Lower lobe of right lung (tissue), 2 donors: ENCODE data around the gene VASH2. TPM values are rescaled to one million over a fixed set of nuclear protein-coding genes. Genes with fewer than 3 reads are reported as not detected.
"Not testable (repeated sequence)": the region's sequence is repeated elsewhere in the genome, so short reads cannot be mapped to it uniquely, and the experiment has no call there.

Source experiments
- ATAC-seq, 2 donors: fragments of 200-7000 bp; cut with Tn5 transposase; one replicate each; pipeline ENCODE4 v1.9.1; 2020 to 2022; ENCODE audit warnings: mild to moderate bottlenecking in 2 of 2, moderate library complexity in 2 of 2
- DNase-seq: peaks from one replicate; pipeline ENCODE4 v3.0.0-alpha.2; 2020
- H3K27ac ChIP-seq: fragments of 200-600 bp; one replicate; pipeline ENCODE4 v1.8.0; 2022
- H3K27me3 ChIP-seq: fragments of 200-600 bp; one replicate; pipeline ENCODE4 v1.8.0; 2022; ENCODE audit warnings: low read depth
- H3K36me3 ChIP-seq: fragments of 200-600 bp; one replicate; pipeline ENCODE4 v1.8.0; 2022; ENCODE audit warnings: mild to moderate bottlenecking
- H3K4me1 ChIP-seq: fragments of 200-600 bp; one replicate; pipeline ENCODE4 v1.8.0; 2022
- H3K4me3 ChIP-seq: fragments of 200-600 bp; one replicate; pipeline ENCODE4 v1.8.0; 2022; ENCODE audit warnings: mild to moderate bottlenecking
- H3K9me3 ChIP-seq: fragments of 200-600 bp; one replicate; pipeline ENCODE4 v1.8.0; 2022
- intact Hi-C: fragments of 100-400 bp; cut with DNase I; formaldehyde crosslinking; loops from one replicate; pipeline ENCODE4 v1.11.0; 2022
- total RNA-seq: library from RNA; stranded (reverse); fragmentation: NEBNext Ultra II Directional; extraction: Animal tissue kit (Norgen Biotek cat#: 25700); gene quantifications from one replicate; pipeline ENCODE4 v1.2.1, GENCODE V29; 2021
- TF ChIP-seq, protein P1 (sequence below): fragments of 200-600 bp; IDR thresholded peaks from one replicate; pipeline ENCODE4 v1.8.0; 2022; ENCODE audit warnings: antibody characterized with exemption, mild to moderate bottlenecking
- donor health status: DM: no; HTN: yes; CAD: no; lungs with severe emphysema.

Gene VASH2
- total RNA-seq, 1 donor from 2014 or later, result 1.6 TPM

DNA sequence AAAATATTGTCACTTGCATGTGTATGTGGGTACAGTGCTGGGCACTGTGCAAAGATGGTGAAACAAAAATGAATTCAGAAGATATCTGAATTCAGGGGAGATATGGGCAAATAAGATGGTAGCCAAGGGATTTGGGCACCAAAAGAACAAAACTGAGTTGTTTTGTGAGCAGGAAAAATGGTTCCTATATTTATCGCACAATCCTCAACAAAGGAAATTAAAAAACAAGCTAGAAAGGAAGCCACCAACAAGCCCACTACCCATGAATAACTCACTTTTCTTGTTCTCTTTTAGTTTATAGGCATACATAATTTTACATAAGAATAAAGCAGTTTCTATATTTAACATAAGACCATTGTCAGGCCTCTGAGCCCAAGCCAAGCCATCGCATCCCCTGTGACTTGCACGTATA lies 40.7 kb upstream of the VASH2 start:
- DNase-seq (no peak), ATAC-seq (no peak)
- Histone ChIP-seq H3K27me3 (no peaks in the 10 kb centered on the region), H3K27ac (no peak overlapping the region), H3K36me3 (no peaks in the 10 kb centered on the region), H3K9me3 (no peaks in the 10 kb centered on the region), H3K4me1 (no peaks in the 10 kb centered on the region), H3K4me3 (no peak overlapping the region)
- TF ChIP-seq, protein P1, sequence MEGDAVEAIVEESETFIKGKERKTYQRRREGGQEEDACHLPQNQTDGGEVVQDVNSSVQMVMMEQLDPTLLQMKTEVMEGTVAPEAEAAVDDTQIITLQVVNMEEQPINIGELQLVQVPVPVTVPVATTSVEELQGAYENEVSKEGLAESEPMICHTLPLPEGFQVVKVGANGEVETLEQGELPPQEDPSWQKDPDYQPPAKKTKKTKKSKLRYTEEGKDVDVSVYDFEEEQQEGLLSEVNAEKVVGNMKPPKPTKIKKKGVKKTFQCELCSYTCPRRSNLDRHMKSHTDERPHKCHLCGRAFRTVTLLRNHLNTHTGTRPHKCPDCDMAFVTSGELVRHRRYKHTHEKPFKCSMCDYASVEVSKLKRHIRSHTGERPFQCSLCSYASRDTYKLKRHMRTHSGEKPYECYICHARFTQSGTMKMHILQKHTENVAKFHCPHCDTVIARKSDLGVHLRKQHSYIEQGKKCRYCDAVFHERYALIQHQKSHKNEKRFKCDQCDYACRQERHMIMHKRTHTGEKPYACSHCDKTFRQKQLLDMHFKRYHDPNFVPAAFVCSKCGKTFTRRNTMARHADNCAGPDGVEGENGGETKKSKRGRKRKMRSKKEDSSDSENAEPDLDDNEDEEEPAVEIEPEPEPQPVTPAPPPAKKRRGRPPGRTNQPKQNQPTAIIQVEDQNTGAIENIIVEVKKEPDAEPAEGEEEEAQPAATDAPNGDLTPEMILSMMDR, result no peak
- intact Hi-C loops, result no loop called here

DNA sequence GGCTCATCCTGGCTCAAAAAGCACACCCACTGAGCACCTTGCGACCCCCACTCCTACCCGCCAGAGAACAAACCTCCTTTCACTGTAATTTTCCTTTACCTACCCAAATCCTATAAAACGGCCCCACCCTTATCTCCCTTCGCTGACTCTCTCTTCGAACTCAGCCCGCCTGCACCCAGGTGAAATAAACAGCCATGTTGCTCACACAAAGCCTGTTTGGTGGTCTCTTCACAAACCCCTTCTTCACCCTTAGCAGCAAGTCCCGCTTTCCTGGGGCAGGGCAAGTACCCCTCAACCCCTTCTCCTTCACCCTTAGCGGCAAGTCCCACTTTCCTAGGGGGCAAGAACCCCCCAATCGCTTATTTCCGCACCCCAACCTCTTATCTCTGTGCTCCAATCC lies 40.1 kb upstream of the VASH2 start:
- H3K9me3 ChIP-seq, H3K27ac ChIP-seq, H3K27me3 ChIP-seq, ATAC-seq, H3K4me1 ChIP-seq, H3K36me3 ChIP-seq, intact Hi-C loops, H3K4me3 ChIP-seq, DNase-seq: not testable (repeated sequence)

DNA sequence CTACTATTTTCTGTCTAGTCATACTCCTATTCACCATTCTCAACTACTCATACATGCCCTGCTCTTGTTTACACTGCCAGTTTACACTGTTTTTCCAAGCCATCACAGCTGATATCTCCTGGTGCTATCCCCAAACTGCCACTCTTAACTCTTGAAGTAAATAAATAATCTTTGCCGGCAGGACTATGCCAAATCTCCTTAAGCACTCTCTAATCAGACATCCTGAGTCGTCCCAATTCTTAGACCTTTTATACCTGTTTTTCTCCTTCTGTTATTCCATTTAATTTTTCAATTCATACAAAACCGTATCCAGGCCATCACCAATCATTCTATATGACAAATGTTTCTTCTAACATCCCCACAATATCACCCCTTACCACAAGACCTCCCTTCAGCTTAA lies 36.7 kb upstream of the VASH2 start:
- intact Hi-C loops, DNase-seq, H3K4me1 ChIP-seq, ATAC-seq, H3K27me3 ChIP-seq, H3K4me3 ChIP-seq, H3K9me3 ChIP-seq, H3K27ac ChIP-seq, H3K36me3 ChIP-seq: not testable (repeated sequence)

DNA sequence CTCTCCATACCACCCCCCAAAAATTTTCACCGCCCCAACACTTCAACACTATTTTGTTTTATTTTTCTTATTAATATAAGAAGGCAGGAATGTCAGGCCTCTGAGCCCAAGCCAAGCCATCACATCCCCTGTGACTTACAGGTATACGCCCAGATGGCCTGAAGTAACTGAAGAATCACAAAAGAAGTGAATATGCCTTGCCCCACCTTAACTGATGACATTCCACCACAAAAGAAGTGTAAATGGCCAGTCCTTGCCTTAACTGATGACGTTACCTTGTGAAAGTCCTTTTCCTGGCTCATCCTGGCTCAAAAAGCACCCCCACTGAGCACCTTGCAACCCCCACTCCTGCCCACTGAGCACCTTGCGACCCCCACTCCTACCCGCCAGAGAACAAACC lies 36.2 kb upstream of the VASH2 start:
- H3K4me1 ChIP-seq, H3K4me3 ChIP-seq, H3K27me3 ChIP-seq, intact Hi-C loops, H3K9me3 ChIP-seq, H3K36me3 ChIP-seq, H3K27ac ChIP-seq, DNase-seq, ATAC-seq: not testable (repeated sequence)

DNA sequence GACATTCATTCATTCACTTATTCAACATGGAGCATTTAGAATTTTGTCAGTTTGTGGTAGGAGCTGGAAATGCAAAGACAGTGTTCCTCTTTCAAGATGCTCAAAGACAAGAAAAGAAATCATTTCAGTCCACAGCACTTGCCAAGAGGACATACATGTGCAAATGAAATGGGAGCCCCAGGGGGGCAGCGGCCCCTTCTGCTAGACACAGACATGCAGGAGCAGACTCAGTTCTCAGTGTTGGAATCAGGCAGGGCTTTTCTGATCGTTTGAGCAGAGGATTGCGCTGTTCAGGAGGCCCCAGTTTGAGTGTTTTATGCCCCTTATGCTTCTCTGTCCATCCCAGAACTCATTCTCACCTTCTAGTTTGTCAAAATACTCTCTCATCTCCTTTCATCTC lies 35.6 kb upstream of the VASH2 start:
- H3K9me3 ChIP-seq, result no peaks in the 10 kb centered on the region
- no peak for DNase-seq
- TF ChIP-seq, protein P1, result no peak
- H3K4me3 ChIP-seq, result no peak overlapping the region
- no peaks in the 10 kb centered on the region for H3K27me3 ChIP-seq
- intact Hi-C loops, result no loop called here
- no peak overlapping the region for H3K27ac ChIP-seq
- ATAC-seq, result no peak
- H3K4me1 ChIP-seq, result no peaks in the 10 kb centered on the region
- no peaks in the 10 kb centered on the region for H3K36me3 ChIP-seq

DNA sequence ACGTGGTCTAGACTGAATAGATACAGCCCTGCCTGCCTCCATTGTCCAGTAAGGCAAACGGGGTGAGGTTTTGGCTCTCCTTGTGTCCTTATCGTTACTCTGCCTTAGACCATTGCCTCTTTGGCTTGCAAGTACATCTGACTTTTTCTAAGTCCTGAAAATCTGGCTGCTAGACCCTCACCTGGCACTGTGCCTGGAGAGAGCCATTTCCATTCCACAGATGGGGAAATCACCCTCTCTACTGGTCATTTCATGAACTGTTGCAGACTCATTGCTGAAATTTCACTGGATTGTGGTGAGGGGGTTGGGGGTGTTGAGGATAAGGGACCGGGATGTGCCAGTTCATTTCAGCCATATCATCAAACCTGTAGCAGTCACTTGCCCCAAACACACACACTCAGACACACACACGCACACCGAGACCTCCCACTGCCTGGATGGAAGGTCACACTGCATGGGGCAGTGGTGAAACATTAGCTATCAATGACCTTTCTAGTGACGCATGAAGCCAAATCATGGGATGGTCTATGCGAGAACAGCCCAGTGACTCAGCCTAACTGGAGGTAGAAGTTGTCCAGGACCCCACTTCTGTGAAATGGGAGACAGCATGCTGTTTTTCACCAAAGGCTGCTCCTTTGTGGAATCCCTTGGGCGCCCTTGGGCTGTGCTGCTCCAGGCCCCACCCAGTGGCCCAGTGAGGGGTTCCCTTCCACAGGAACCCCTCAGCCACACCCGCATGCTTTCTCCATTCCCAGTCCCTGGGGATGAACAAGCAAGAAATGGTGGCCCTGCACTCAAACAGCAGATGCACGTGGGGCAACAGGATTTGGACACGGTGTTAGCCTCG lies 34.9 kb upstream of the VASH2 start:
- Histone ChIP-seq H3K4me1 (no peaks in the 10 kb centered on the region), H3K36me3 (no peaks in the 10 kb centered on the region), H3K9me3 (no peaks in the 10 kb centered on the region), H3K4me3 (no peak overlapping the region), H3K27ac (no peak overlapping the region), H3K27me3 (no peaks in the 10 kb centered on the region)
- peak; percentile 23 to 45 for ATAC-seq
- intact Hi-C loops, result no loop called here
- TF ChIP-seq, protein P1, result no peak
- no peak for DNase-seq

DNA sequence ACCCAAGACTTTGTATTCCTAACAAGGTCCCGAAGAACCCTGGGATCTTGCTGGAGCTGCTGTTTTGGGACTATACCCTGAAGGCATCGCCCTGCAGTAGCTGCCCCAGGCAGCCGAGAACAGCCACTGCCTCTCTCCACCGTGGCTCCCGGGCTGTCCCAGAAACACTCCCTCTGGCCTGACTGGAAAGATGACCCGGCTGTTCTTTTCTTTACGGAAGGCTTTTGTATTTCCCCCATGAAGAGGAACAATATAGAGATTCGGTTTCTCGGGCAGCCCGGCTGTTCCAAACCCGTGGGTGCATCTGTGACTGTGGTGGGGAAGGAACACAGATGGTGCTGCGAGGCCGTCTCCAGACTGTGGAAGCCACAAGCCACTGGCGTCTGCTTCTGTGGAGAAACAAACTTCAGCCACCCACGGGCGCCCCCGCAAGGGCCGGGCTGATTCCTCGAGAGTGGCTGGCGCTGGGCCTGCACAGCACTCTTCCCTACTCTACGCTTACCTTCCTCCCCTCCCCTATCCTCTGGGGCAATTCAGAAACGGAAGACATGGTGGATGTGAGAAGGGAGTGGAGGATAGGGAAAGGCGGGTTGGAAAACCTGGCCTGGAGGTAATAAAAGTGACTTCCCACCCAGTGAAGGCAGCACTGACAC lies 33.7 kb upstream of the VASH2 start:
- TF ChIP-seq, protein P1, result no peak
- Histone ChIP-seq H3K27ac (no peak overlapping the region), H3K4me3 (no peak overlapping the region), H3K36me3 (no peaks in the 10 kb centered on the region), H3K9me3 (no peaks in the 10 kb centered on the region), H3K27me3 (no peaks in the 10 kb centered on the region), H3K4me1 (no peaks in the 10 kb centered on the region)
- ATAC-seq (peak; percentile 87), DNase-seq (peak; percentile 83)
- intact Hi-C loops, result no loop called here
